ENCODE results near the gene TCP10L.
"Not testable (repeated sequence)": the region's sequence is repeated elsewhere in the genome, so short reads cannot be mapped to it uniquely, and the experiment has no call there.

Gene TCP10L

GRCh38 chr21:32585970-32586369 lies 647 bp upstream of the TCP10L start:
- DNase-seq (ENCODE audit: low read depth, low spot score): no peak

DNA sequence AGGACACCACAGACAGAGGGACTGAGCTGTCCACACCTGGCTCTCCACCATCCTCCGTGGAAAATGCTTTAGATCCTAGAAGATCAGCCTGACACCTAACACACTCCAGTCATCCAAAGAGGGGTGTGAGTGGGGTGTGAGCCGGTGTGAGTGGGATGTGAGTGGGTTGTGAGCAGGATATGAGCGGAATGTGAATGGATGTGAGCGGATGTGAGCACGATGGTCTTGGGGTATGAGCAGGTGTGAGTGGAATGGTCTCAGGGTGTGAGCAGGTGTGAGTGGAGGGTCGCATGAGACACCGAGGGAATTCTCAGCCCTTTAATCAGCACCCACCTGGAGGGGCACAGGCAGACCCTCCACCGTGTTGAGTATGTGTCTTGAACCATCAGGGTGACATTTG lies 851 bp downstream of the TCP10L start:
- DNase-seq (ENCODE audit: low read depth, low spot score): no peak

DNA sequence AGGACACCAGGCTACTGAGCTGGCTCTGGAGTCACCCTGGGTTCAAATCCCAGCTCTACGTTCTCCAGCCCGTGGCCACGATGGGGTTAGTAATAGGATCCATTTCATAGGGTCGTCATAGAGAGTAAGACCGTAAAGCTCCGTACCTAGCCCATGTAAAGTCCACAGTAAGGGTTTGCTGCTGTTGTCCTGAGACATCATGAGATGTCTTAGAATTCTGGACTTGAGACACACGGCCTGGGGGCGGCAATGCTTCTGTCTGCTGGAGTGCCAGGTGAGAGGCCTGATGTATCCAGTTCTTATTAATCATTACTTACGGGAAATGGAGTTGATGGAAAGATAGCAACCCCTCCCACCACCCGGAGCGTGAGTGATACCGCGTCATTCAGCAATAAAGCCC lies 3.6 kb downstream of the TCP10L start:
- DNase-seq (ENCODE audit: low read depth, low spot score): no peak

DNA sequence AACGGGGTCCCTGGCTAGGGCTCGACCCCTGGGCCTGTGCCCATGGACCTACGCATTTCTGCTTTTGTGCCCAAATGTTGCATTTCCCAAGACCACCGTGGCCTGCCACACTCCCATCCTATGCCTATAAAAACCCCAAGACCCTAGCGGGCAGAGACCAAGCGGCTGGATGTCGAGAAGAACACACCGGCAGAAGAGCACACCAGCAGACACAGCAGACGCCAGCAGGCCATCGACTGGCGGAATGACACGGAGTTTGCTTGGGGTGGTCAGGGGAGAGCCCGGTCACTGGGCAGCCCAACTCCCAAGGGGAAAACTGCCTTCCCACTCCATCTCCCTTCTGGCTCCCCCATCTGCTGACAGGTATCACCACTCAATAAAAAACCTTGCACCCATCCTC lies 4.4 kb downstream of the TCP10L start:
- no peak for DNase-seq (ENCODE audit: low read depth, low spot score)

DNA sequence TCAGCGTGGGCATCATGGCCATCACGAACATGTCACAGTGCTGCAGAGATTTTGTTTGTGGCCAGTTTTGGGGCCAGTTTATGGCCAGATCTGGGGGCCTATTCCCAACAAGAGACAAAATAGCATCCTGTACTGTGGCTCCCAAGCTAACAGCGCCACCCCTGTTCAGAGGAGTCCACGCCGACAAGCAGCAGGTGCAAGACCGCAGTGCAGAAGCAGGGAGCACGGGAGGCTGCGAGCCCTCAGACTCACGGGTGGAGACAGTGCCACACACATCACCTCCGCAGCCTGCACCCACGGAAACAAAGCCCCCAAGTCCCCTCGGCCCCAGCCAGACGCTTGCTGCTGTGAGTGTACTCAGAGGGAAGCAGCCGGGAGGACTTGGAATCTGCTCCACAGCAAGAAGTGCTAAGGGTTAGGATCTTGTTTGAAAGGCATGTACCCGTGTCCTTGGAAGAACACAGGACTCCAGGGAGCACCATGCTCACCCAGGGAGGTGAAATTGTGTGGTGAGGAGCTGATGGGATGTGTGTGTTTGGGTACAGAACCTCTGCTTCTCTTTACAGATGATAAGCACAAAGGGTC lies 7.1 kb downstream of the TCP10L start:
- peak; percentile 47 for DNase-seq (ENCODE audit: low read depth, low spot score)

DNA sequence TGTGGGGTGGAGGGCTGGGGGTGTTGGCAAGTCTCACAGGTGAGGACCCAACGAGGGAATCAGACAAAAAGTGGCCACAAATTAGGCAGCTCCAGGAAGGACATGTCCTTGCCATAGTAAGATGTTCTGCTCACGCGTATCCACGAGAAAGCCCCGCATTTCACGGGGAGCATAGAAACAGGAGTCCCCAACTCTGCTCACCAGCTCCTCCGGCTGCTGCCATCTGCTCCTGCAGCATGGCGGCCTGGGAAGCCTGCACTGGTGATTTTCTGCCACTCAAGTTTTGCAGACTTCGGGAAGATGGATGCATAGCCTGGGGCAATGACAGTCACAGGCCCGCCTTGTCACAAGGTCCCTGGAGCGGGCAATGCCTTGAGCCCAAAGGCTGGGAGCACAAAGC lies 9.3 kb downstream of the TCP10L start:
- no peak for DNase-seq (ENCODE audit: low read depth, low spot score)

DNA sequence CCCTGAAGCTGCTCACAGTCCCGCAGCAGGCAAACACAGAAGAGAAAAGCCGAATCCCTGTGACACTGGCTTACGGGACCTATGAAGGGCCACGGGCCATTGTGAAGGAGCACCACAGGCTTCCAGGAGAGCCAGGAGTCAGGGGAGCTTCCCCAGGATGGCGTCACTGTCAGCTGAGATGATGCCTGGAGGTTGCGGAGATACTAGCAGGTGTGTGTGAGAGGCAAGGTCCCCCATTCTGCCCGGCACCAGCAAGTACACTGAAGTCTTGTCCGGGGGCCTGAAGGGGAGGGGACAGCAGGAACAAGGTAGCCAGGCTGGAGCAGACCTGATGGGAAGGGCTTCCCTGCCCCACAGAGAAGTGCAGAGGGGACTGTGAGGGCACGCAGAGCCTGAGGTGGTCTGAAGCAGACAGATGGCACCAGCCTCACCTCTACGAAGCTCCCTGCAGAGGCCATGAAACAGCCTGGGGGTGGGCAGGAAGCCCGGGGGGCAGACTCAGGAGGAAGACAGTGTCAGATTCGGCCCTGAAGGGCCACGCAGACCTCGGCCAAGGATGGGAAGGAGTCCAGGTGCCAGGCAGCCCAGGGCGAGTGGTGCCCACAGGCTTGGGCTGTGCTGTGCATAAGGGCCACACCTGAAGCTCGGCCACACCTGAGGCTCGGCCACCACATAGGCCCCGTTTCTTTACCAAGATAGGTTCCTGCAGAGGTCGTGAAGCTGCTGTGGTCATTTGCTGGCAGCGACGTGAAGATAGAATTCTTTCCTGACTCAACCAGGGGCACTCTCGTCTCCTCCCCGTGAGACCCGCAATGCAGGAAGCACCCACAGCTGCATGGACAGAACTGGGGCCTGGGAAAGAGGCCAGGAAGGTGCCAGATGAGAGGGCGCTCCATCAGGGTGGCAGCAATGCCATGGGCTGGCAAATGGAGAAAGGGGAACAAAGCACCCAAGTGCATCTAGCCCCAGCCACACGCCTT lies 10.1 kb downstream of the TCP10L start:
- DNase-seq (ENCODE audit: low read depth, low spot score): no peak

DNA sequence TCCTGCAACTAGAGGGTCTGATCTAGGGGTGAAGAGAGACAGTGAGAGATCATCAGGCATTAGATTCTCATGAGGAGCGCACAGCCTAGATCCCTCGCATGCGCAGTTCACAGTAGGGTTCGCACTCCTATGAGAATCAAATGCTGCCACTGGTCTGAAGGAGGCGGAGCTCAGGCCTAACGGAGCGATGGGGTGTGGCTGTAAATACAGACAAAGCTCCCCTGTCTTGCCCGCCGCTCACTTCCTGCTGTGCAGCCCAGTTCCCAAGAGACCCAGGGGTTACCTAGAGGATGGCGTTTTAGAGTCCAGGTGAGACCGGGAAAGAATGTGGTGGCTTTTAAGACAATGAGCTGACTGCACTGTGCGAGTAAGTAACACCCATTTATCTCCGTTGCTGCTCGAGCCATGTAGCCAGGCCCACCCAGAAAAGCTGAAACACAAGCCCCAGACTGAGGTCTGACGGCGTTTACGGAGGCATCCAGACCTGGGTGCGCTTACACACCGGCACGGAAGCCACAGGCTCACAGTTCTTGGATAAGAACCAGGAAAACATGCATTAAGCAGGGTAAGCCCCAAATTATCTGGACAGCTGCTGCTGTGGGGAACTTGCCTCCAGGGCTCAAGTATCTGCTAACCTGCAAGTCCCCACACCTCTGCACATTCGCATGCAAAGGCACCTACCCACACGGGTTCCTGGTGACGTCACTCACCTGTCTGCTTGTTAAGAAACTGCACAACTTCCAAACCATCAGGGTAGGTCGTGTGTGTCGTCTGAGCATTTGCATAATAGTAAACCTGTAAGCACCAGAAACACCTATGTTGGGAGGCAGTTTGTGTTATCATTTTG lies 12.5 kb downstream of the TCP10L start:
- DNase-seq (ENCODE audit: low read depth, low spot score): peak; percentile 37

DNA sequence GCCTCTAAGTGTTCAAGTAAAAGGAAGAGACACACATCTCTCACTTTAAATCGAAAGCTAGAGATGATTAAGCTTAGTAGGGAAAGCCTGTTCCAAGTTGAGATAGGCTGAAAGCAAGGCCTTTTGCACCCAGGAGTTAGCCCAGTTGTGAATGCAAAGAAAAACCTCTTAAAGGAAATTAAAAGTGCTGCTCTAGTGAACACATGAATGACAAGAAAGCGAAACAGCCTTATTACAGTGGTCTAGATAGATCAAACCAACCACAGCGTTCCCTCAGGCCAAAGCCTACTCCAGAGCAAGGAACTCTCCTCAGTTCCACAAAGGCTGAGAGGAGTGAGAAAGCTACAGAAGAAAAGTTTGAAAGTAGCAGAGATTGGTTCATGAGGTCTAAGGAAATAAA lies 14.9 kb downstream of the TCP10L start:
- no peak for DNase-seq (ENCODE audit: low read depth, low spot score)

DNA sequence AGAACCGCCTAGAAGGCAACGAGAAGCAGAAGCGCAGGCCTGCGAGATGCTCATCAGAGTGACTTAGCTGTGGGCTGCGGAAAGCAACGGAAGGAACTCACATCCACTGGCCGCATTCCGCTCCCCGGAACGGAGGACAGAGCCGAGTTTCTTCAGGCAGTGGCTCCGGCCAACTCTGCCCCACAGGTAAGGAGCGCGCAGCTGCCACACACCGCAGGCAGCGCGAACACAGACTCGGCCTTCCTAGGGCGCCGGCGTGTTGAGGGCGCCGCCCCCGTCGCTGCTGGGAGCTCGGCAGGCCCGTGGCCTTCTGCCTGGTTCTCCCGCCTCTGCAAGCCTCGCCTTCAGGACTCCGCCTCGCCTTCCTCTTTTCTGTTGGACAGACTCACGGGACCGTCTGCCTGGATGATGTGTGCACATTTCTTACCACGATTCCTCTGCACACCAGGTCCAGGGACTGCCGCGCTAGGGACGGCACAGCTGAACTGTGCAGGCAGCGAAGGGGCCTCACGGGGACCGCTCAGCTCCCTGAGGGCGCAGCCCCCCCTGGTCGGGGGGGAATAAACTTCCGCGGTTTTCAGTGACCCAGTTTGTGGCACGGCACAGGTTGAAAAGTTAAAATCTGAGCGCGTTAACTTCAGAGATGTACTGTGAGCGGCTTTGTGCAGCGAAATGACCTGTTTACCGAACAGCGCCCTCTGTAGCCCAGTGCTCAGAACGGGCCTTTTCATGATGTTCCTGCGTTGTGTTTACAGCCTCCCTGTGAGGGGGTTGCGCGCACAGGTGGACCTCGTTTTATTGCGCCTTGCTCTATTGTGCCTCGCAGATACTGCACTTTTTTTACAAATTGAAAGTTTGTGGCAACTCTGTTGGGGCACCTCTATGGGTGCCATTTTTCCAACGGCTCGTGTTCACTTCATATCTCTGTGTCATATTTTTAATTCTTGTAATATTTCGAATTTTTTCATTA lies 15.8 kb downstream of the TCP10L start:
- DNase-seq (ENCODE audit: low read depth, low spot score): peak; percentile 86

DNA sequence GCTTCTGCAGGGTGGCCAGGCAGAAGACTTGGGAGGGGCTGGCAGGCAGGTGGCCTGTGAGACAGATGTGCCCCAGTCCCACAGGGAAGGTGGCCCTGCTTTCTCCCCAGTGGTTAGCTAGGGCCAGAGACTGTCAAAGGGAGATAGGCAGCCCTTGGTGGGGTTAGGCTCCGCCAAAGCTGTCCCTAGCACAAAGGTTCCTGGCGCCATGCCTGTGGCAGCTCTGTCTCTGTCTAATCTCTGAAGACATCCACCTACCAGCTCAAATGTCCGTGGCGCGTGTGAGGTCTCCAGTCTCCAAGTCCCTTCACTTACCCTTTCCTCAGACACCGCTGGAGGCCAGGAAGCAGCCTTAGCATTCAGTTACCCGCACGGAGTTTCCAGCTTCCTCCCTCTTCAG lies 17.7 kb downstream of the TCP10L start:
- DNase-seq (ENCODE audit: low read depth, low spot score): no peak

DNA sequence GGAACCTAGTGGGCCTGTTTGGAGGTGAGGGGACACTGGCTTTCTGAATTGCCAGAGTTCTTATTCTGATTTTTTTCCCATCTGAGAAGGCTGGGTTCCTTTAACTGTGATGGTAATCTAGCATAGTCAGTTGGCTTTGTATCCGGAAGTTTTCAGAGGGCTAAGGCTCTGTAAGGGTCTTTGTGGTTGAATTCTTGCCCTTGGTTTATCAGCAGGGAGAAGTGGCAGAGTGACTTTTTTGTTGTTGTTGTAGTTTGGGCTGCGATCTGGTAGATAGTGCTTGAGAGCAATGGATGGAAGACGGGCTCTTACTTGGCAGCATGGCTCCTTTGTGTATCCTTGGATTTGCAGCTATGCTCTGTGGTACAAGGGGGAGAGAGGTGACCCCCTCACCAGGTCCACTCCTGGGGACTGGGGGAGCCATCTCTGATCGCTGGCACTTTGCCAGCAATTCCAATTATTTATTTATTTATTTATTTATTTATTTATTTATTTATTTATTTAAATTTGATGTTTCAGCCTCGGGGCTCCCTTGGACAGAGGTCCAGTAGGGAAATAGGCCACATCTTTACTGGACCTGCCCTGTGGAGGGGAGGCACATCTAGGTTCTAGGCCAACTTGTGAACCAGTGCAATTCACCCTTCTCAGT lies 18.5 kb downstream of the TCP10L start:
- no peak for DNase-seq (ENCODE audit: low read depth, low spot score)

GRCh38 chr21:32565856-32566465 lies 19.4 kb downstream of the TCP10L start:
- DNase-seq (ENCODE audit: low read depth, low spot score): no peak

GRCh38 chr21:32562915-32563314 lies 22.4 kb downstream of the TCP10L start:
- no peak for DNase-seq (ENCODE audit: low read depth, low spot score)

GRCh38 chr21:32562426-32562825 lies 22.9 kb downstream of the TCP10L start:
- peak; percentile 49 for DNase-seq (ENCODE audit: low read depth, low spot score)

- DNase-seq (ENCODE audit: low read depth, low spot score): not testable (repeated sequence)
Measured at GRCh38 chr21:32561476-32561875, 23.8 kb downstream of the TCP10L start.

DNA sequence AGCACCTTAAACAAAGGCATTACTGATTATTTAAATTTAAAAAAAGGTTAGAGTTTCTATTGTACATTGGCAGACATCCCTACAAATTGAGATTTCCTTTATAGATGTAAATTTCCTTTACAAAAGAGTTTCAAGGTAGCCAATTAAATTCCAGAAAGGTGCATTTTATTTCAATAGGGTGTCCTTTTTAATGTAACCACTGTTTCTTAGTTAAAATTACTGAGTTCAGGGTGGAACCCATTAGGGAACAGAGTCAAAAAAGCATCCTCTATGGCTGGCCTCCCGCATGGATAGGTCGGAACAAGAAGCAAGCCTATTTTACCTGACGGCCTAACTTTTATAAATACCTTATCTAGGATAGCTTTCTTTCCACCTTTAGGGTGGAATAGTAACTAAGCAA lies 24.4 kb downstream of the TCP10L start:
- no peak for DNase-seq (ENCODE audit: low read depth, low spot score)

DNA sequence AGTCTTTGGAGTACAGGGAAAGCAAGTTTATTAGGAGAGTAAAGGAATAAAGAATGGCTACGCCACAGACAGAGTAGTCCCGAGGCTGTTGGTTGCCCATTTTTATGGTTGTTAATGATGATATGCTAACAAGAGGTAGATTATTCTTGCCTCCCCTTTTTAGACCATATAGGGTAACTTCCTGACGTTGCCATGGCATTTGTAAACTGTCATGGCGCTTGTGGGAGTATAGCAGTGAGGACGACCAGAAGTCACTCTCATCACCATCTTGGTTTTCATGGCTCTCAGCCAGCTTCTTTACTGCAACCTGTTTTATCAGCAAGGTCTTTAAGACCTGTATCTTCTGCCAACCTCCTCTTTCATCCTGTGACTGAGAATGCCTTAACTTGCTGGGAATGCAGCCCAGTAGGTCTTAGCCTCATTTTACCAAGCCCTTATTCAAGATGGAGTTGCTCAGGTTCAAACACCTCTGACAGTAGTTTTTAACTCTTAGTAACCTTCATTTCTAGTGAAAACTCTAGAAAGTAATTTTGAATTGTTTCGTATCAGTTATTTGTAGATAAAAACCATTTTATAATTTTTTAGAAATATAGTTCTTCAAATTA lies 26.2 kb downstream of the TCP10L start:
- no peak for DNase-seq (ENCODE audit: low read depth, low spot score)

DNA sequence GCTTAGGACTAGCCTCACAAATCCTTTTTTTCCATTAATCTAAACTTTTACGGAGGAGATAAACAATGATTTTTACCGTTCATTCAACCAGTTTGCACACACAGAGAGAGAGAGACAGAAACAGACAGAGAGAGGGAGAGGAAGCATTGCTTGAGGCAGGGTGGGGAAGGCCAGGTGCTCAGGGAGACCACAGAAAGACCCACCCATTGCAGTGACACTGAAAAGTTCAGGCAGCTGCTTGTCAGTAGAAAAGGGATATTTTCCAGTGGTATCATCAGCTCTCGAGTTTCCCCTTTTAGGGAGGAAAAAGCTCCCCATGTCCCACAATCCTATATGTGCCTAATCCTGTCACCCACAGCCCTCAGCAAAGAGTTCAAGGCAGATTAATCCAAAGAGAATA lies 27.2 kb downstream of the TCP10L start:
- no peak for DNase-seq (ENCODE audit: low read depth, low spot score)

Measured in ELF-1 (cell line).